HepG2 (cell line): ENCODE measurements around the gene TM4SF20. TPM values are rescaled to one million over a fixed set of nuclear protein-coding genes. Genes with fewer than 3 reads are reported as not detected.

Experiments
- ATAC-seq: fragments of 200-7000 bp; cut with Tn5 transposase; 3 replicates; pipeline ENCODE4 v1.9.1; 2020; ENCODE audit warnings: mild to moderate bottlenecking, moderate library complexity
- BruUV-seq: library from RNA; stranded (reverse); fragments of 400-500 nt; replicated peaks from 2 replicates; lab custom pipeline; 2021; lab: Mats Ljungman, UMichigan
- CTCF ChIA-PET: fragments of 300-600 bp; formaldehyde crosslinking; extraction: SDS; loops from one replicate; lab custom pipeline; 2021; ENCODE audit warnings: low total read pairs, inconsistent platforms, low intra/inter-chr PET ratio; lab: Yijun Ruan, JAX
- POLR2A ChIA-PET: fragments of 350-600 bp; sonication (Branson Sonifier 250); formaldehyde crosslinking; loops from one replicate; lab custom pipeline; 2020; ENCODE audit warnings: antibody characterized with exemption, inconsistent platforms; lab: Yijun Ruan, JAX
- DNase-seq: peaks from one replicate; pipeline ENCODE4 v3.0.0-alpha.2; 2015; ENCODE audit warnings: low spot score
- FAIRE-seq: peaks from 3 replicates; lab custom pipeline; 2011; peaks lifted over from hg19 to GRCh38; lab: Jason Lieb, UNC
- H2AFZ ChIP-seq: one replicate; pipeline ENCODE4 v1.6.1; 2011; ENCODE audit warnings: low read length, inconsistent platforms
- H3K27ac ChIP-seq: fragments of 300-600 bp; 3 replicates; pipeline ENCODE4 v1.8.0; 2011; ENCODE audit warnings: mixed run types, mild to moderate bottlenecking, mixed read lengths, low read length, inconsistent platforms; ENCODE audit not compliant: insufficient read depth; ENCODE audit errors: extremely low read length
- H3K27me3 ChIP-seq, 2 experiments: fragments of 200-600 bp in 1 of 2; 2 replicates in 1 of 2; 3 replicates in 1 of 2; pipeline versions ENCODE4 v1.6.0 to v1.8.0; 2011; ENCODE audit warnings: low read length in 2 of 2, mild to moderate bottlenecking in 2 of 2, moderate library complexity in 2 of 2, inconsistent platforms in 1 of 2; ENCODE audit not compliant: insufficient read depth in 2 of 2, control insufficient read depth in 1 of 2
- H3K36me3 ChIP-seq, 2 experiments: fragments of 200-600 bp in 1 of 2; replicated peaks in 1 of 2; 2 replicates in 1 of 2; 3 replicates in 1 of 2; pipeline versions ENCODE4 v1.5.1 to v1.8.0; 2011; ENCODE audit warnings: low read length in 2 of 2, inconsistent platforms in 1 of 2; ENCODE audit not compliant: insufficient read depth in 2 of 2, control insufficient read depth in 1 of 2
- H3K4me1 ChIP-seq: 2 replicates; pipeline ENCODE4 v1.5.1; 2012; ENCODE audit warnings: low read length, inconsistent platforms; ENCODE audit not compliant: insufficient read depth
- H3K4me2 ChIP-seq: 2 replicates; pipeline ENCODE4 v1.6.0; 2011; ENCODE audit warnings: low read depth, low read length, inconsistent platforms
- H3K4me3 ChIP-seq, 3 experiments: fragments of 200-600 bp in 1 of 3; sonication (generic), shearing (Covaris generic) in 1 of 3; replicated peaks in 1 of 3; 2 replicates each; pipeline ENCODE4 v1.5.1; 2011 to 2016; ENCODE audit warnings: low read length in 3 of 3, inconsistent platforms in 2 of 3, low read depth in 2 of 3, mild to moderate bottlenecking in 2 of 3, control low read depth in 1 of 3, mixed read lengths in 1 of 3; ENCODE audit not compliant: insufficient read depth in 1 of 3
- H3K79me2 ChIP-seq: one replicate; pipeline ENCODE4 v1.6.1; 2011; ENCODE audit warnings: low read length, inconsistent platforms; ENCODE audit not compliant: insufficient read depth
- H3K9ac ChIP-seq: 2 replicates; pipeline ENCODE4 v1.6.0; 2011; ENCODE audit warnings: mild to moderate bottlenecking, low read depth, low read length, inconsistent platforms; ENCODE audit not compliant: insufficient read depth
- H3K9me3 ChIP-seq: 2 replicates; pipeline ENCODE4 v1.5.1; 2012; ENCODE audit warnings: mild to moderate bottlenecking, low read length
- H4K20me1 ChIP-seq: 2 replicates; pipeline ENCODE4 v1.6.0; 2011; ENCODE audit warnings: inconsistent platforms, mild to moderate bottlenecking, low read length, moderate library complexity; ENCODE audit not compliant: insufficient read depth
- BATF2 ChIP-seq: sonication (generic); formaldehyde crosslinking; IDR thresholded peaks from 2 replicates; pipeline ENCODE4 v1.8.0; 2022; ENCODE audit warnings: mild to moderate bottlenecking, missing genetic modification reagents, moderate library complexity
- HNF1B ChIP-seq: sonication (generic); formaldehyde crosslinking; IDR thresholded peaks from 2 replicates; pipeline ENCODE4 v1.5.1; 2020; ENCODE audit warnings: mild to moderate bottlenecking, moderate library complexity, missing genetic modification reagents
- HOXA7 ChIP-seq: sonication (generic); formaldehyde crosslinking; IDR thresholded peaks from 2 replicates; pipeline ENCODE4 v1.8.1; 2022; ENCODE audit warnings: mild to moderate bottlenecking, missing genetic modification reagents, moderate library complexity
- MTA3 ChIP-seq: sonication (generic); formaldehyde crosslinking; IDR thresholded peaks from 2 replicates; pipeline ENCODE4 v1.4.0; 2020; ENCODE audit warnings: missing genetic modification reagents
- PRPF4 ChIP-seq: fragments of 200-400 bp; formaldehyde crosslinking; IDR thresholded peaks from 2 replicates; pipeline ENCODE4 v1.6.1; 2016; ENCODE audit warnings: low read length, low read depth; ENCODE audit not compliant: poor library complexity, severe bottlenecking
- REL ChIP-seq: sonication (generic); formaldehyde crosslinking; conservative IDR thresholded peaks from 2 replicates; pipeline ENCODE4 v1.8.0; 2022; ENCODE audit warnings: mild to moderate bottlenecking, missing genetic modification reagents, moderate library complexity
- SMARCE1 ChIP-seq: fragments of 450-650 bp; IDR thresholded peaks from 2 replicates; pipeline ENCODE4 v1.6.1; 2017; ENCODE audit warnings: borderline replicate concordance
- ZC3H13 ChIP-seq: sonication (generic); formaldehyde crosslinking; IDR thresholded peaks from 2 replicates; pipeline ENCODE4 v1.8.1; 2023; ENCODE audit warnings: mild to moderate bottlenecking, missing genetic modification reagents, moderate library complexity
- ZFP82 ChIP-seq: sonication (generic); formaldehyde crosslinking; IDR thresholded peaks from 2 replicates; pipeline ENCODE4 v1.5.1; 2020; ENCODE audit warnings: mild to moderate bottlenecking, missing genetic modification reagents, borderline replicate concordance
- ZNF780A ChIP-seq: sonication (generic); formaldehyde crosslinking; IDR thresholded peaks from 2 replicates; pipeline ENCODE4 v1.8.0; 2022; ENCODE audit warnings: mild to moderate bottlenecking, missing genetic modification reagents, moderate library complexity
- ZNF841 ChIP-seq: sonication (generic); formaldehyde crosslinking; IDR thresholded peaks from 2 replicates; pipeline ENCODE4 v1.8.1; 2023; ENCODE audit warnings: missing genetic modification reagents, borderline replicate concordance
- ZZZ3 ChIP-seq: sonication (generic); formaldehyde crosslinking; IDR thresholded peaks from 2 replicates; pipeline ENCODE4 v1.4.0; 2020; ENCODE audit warnings: missing genetic modification reagents, mild to moderate bottlenecking, borderline replicate concordance
- WGBS: methylation state at CpG from one replicate; pipeline ENCODE4 v1.1.6; 2017; ENCODE audit warnings: low lambda C conversion rate; 5-methylcytosine and 5-hydroxymethylcytosine counted together
- in situ Hi-C: cut with HindIII; loops from 2 replicates; pipeline ENCODE4 v1.10.0; 2017; ENCODE audit warnings: low pct_unique_long_range_greater_than_20kb; ENCODE audit not compliant: extremely low pct_ligation_motif_present
- intact Hi-C: fragments of 100-400 bp; cut with micrococcal nuclease; formaldehyde crosslinking; loops from one replicate; pipeline ENCODE4 v1.10.0; 2022; ENCODE audit not compliant: unreplicated experiment
- polyA plus RNA-seq, 8 experiments: library from polyadenylated mRNA; depleted of rRNA in 3 of 8; stranded (reverse) in 7 of 8; unstranded in 1 of 8; fragments of >200 nt; fragmentation: Illumina TruSeq in 4 of 8; extraction: Trizol in 4 of 8; gene quantifications; 2 replicates each; pipeline versions ENCODE4 v1.2.1 to v1.2.3, GENCODE V29; 2011 to 2016; ENCODE audit warnings: low read depth in 4 of 8, missing spikeins in 1 of 8, mixed read lengths in 1 of 8; ENCODE audit not compliant: insufficient read depth in 1 of 8
- total RNA-seq, 5 experiments: library from RNA; depleted of rRNA; stranded (reverse); fragments of >200 nt; fragmentation: Illumina TruSeq; extraction: Trizol; gene quantifications; 2 replicates each; pipeline ENCODE4 v1.2.3, GENCODE V29; 2016; ENCODE audit warnings: low read depth in 1 of 5
- TF ChIP-seq, protein P1 (sequence below): sonication (generic); formaldehyde crosslinking; IDR thresholded peaks from 2 replicates; pipeline ENCODE4 v1.5.1; 2020; ENCODE audit warnings: missing genetic modification reagents, mild to moderate bottlenecking, borderline replicate concordance

Gene TM4SF20
- total and polyA plus RNA-seq, 2 of the 13 experiments (the other 11 are each of a cell fraction or from before 2014, with no cell fraction given) = not detected

DNA sequence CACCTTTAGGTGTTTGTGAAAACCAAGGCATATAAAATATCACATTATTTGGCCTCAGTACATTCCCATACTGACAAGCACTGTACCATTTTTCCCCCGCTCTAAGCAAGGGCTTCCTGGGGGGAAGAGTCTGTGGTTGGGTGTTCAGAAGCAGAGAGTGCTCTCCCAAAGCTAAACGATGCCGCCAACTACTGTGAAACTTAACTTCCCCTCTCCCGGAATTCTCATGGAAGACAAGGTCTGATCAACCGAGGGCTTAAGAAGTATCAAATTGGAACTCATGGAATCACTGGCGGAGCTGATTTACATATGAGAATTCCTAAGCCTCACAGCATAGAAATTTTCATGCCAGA is 54.5 kb downstream of the TM4SF20 start:
- ATAC-seq (peak; percentile 27), FAIRE-seq (no peak), DNase-seq (no peak)
- H4K20me1 ChIP-seq = no peaks in the 10 kb centered on the region
- peaks cover 14% of the 10 kb centered on the region for H3K9me3 ChIP-seq
- TSS peak; percentile 89 for BruUV-seq
- H3K4me2 ChIP-seq = peak overlapping the region; percentile 94
- peaks cover 49% of the 10 kb centered on the region for H3K79me2 ChIP-seq
- 0 out of 5 replicates have a peak, but pooled peaks cover 0 to 10% of the 10 kb centered on the region in 2 experiments for H3K36me3 ChIP-seq
- in situ Hi-C loops = no loop called here
- CTCF ChIA-PET = no interaction called here
- H3K9ac ChIP-seq = peak overlapping the region; percentile 95
- peak overlapping the region; percentile 87 for H3K27ac ChIP-seq
- 23% methylated on average over 6 of the region's 6 CpGs for WGBS
- no peaks in the 10 kb centered on the region for H3K27me3 ChIP-seq
- H3K4me3 ChIP-seq = peak overlapping the region; percentile 73 to 96 (median 94)
- peaks cover 37% of the 10 kb centered on the region for H3K4me1 ChIP-seq
- POLR2A ChIA-PET = interaction anchor here (1.5 to 2.7 kb wide), 4 partner anchors 11 to 130 kb away, joined by 3 to 33 read pairs (median 8); no protein-coding TSS in a partner anchor
- peak overlapping the region; percentile 97 for H2AFZ ChIP-seq
- intact Hi-C loops = loop anchor here (2.0 kb wide), 1 partner anchor 86 kb away; no protein-coding TSS in a partner anchor
- TF ChIP-seq ZNF780A (CRISPR knock-in tag) (0 out of 2 replicates have a peak, but pooled peaks have one; percentile 49), BATF2 (CRISPR knock-in tag) (peak; percentile 15; the same call in 1 of the 2 replicates), HNF1B (peak; percentile 26; the same call in 1 of the 2 replicates), PRPF4 (peak; percentile 46), ZFP82 (peak; percentile 5; the same call in 1 of the 2 replicates), MTA3 (CRISPR knock-in tag) (no peak), ZNF841 (CRISPR knock-in tag) (peak; percentile 51; the same call in 1 of the 2 replicates), ZZZ3 (CRISPR knock-in tag) (no peak), REL (CRISPR knock-in tag) (0 out of 2 replicates have a peak, but pooled peaks have one; percentile 8), ZC3H13 (CRISPR knock-in tag) (peak; percentile 18; the same call in 1 of the 2 replicates), SMARCE1 (no peak), HOXA7 (0 out of 2 replicates have a peak, but pooled peaks have one; percentile 64)
- TF ChIP-seq, protein P1, sequence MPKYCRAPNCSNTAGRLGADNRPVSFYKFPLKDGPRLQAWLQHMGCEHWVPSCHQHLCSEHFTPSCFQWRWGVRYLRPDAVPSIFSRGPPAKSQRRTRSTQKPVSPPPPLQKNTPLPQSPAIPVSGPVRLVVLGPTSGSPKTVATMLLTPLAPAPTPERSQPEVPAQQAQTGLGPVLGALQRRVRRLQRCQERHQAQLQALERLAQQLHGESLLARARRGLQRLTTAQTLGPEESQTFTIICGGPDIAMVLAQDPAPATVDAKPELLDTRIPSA (CRISPR knock-in tag) = 0 out of 2 replicates have a peak, but pooled peaks have one; percentile 10
